ENCODE measurements around the gene ADGRD2.

DNA sequence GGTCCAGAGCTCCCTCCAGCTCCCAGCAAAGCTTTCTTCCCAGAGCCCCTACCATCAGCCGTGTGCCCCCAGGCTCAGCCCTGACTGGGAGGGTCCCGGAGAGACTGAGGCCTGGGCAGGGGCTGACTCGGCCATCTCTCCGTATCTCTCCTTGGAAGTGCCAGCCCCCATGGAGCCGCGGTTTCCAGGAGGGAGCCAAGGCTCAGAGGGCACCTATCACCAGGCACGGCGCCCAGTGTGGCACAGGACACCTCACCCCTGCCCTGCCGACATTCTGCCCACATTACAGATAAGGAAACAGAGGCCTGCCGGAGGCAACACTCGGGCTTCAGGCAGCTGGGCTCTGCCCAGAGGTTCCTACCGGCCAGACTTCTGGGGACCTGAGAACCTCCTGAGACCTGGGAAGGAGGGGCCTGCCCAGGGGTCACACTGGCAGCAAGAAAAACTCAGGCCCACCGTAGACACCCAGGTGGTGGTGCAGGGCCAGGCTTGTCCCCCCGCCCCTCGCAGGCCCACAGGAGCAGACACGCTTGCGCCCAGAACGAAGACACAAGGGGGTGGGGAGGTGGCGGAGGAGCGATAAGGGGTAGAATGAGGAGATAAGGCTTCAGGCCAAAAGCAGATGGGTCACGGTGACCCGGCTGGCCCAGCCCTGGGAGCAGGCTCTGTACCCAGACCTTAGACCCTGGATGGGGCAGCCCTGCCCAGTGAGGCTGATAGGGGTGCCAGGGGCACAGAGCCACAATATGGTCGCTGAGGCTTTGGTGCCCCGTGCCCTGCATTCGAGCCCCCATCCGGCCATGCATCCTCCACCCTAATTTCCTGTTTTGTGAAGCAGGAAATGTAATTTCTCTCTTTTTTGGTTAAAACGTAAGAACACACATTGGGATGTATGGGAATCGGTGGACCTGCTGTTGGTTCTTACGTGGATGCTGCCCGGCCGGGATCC lies 45.1 kb downstream of the ADGRD2 start:
- TF ChIP-seq POLR2A (IDR thresholded peaks at IDR 0.05; ENCODE audit: low read length): no peak
- TF ChIP-seq, protein P1, sequence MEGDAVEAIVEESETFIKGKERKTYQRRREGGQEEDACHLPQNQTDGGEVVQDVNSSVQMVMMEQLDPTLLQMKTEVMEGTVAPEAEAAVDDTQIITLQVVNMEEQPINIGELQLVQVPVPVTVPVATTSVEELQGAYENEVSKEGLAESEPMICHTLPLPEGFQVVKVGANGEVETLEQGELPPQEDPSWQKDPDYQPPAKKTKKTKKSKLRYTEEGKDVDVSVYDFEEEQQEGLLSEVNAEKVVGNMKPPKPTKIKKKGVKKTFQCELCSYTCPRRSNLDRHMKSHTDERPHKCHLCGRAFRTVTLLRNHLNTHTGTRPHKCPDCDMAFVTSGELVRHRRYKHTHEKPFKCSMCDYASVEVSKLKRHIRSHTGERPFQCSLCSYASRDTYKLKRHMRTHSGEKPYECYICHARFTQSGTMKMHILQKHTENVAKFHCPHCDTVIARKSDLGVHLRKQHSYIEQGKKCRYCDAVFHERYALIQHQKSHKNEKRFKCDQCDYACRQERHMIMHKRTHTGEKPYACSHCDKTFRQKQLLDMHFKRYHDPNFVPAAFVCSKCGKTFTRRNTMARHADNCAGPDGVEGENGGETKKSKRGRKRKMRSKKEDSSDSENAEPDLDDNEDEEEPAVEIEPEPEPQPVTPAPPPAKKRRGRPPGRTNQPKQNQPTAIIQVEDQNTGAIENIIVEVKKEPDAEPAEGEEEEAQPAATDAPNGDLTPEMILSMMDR (IDR thresholded peaks at IDR 0.05): no peak
- TF ChIP-seq RCOR1 (IDR thresholded peaks at IDR 0.05; ENCODE audit: low read depth, low read length): no peak
- no peak for TF ChIP-seq CHD2 (IDR thresholded peaks at IDR 0.05; ENCODE audit: low read length, partially characterized antibody)
- TF ChIP-seq POLR2AphosphoS2 (conservative IDR thresholded peaks at IDR 0.05; ENCODE audit: low read length): no peak
- TF ChIP-seq JUN (IDR thresholded peaks at IDR 0.05): no peak
